Measurements from ENCODE around the gene FSIP1. TPM values are rescaled to one million over a fixed set of nuclear protein-coding genes. Genes with fewer than 3 reads are reported as not detected.

Gene FSIP1
- total RNA-seq, 1 donor from 2014 or later = 2.9 TPM

- Mint-ChIP-seq H3K9me3 (no peaks in the 10 kb centered on the region), H3K4me3 (no peak overlapping the region), H3K4me1 (ENCODE audit: unreplicated experiment) (peaks cover 15% of the 10 kb centered on the region), H3K27me3 (no peaks in the 10 kb centered on the region), H3K36me3 (no peaks in the 10 kb centered on the region), H3K27ac (no peak overlapping the region)
- DNase-seq (ENCODE audit: extremely low spot score, unreplicated experiment) = no peak
- TF ChIP-seq, protein P1, sequence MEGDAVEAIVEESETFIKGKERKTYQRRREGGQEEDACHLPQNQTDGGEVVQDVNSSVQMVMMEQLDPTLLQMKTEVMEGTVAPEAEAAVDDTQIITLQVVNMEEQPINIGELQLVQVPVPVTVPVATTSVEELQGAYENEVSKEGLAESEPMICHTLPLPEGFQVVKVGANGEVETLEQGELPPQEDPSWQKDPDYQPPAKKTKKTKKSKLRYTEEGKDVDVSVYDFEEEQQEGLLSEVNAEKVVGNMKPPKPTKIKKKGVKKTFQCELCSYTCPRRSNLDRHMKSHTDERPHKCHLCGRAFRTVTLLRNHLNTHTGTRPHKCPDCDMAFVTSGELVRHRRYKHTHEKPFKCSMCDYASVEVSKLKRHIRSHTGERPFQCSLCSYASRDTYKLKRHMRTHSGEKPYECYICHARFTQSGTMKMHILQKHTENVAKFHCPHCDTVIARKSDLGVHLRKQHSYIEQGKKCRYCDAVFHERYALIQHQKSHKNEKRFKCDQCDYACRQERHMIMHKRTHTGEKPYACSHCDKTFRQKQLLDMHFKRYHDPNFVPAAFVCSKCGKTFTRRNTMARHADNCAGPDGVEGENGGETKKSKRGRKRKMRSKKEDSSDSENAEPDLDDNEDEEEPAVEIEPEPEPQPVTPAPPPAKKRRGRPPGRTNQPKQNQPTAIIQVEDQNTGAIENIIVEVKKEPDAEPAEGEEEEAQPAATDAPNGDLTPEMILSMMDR (conservative IDR thresholded peaks at IDR 0.05) = no peak
Measured at GRCh38 chr15:39735120-39735717, 47.4 kb downstream of the FSIP1 start.

DNA sequence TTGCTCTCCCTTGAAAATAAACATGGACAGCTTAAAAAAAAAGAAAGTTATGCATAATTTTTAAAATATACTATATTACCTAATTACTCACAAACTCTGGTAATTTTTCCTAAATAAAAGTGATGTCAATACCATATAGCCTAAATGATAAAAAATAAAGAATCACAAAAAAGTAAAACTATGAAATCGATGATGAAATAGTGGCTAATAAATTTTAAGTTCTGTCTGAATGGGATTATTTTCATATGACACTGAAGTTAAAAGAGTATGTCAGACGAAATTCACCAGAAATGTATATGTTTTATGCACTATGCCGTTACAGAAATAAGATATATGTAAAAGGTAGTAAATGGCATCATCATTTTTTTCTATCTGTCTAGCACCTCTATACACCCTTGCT lies 51.4 kb downstream of the FSIP1 start:
- Mint-ChIP-seq H3K36me3 (no peaks in the 10 kb centered on the region), H3K4me3 (no peak overlapping the region), H3K4me1 (ENCODE audit: unreplicated experiment) (peaks cover 7% of the 10 kb centered on the region), H3K27ac (no peak overlapping the region), H3K9me3 (no peaks in the 10 kb centered on the region), H3K27me3 (no peaks in the 10 kb centered on the region)
- TF ChIP-seq, protein P1 (conservative IDR thresholded peaks at IDR 0.05) = no peak
- DNase-seq (ENCODE audit: extremely low spot score, unreplicated experiment) = no peak

DNA sequence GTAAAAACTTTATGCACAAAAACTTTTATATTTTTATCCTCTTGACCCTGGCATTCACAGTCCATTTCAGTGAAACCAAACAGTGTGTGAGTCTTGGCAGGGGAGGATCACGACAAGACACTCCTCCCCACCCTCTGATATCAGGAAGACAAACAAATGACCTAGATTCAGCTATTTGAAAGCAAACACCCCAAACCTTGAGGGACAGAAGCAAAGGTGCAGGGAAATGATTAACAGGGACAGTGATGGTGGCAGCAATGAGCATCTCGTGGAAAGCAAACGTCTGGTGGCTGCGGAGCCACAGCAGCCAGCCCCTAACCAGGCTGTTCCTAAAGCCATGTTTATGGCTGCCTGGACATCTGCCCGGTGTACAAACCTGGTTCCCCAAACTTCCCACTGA lies 52.1 kb downstream of the FSIP1 start:
- H3K9me3 Mint-ChIP-seq = no peaks in the 10 kb centered on the region
- no peak overlapping the region for H3K27ac Mint-ChIP-seq
- DNase-seq (ENCODE audit: extremely low spot score, unreplicated experiment) = no peak
- no peaks in the 10 kb centered on the region for H3K27me3 Mint-ChIP-seq
- H3K4me3 Mint-ChIP-seq = no peak overlapping the region
- no peaks in the 10 kb centered on the region for H3K36me3 Mint-ChIP-seq
- TF ChIP-seq, protein P1 (conservative IDR thresholded peaks at IDR 0.05) = no peak
- H3K4me1 Mint-ChIP-seq (ENCODE audit: unreplicated experiment) = peaks cover 4% of the 10 kb centered on the region

- TF ChIP-seq, protein P1 (conservative IDR thresholded peaks at IDR 0.05) = no peak
- Mint-ChIP-seq H3K4me3 (no peak overlapping the region), H3K9me3 (no peaks in the 10 kb centered on the region), H3K27me3 (no peaks in the 10 kb centered on the region), H3K4me1 (ENCODE audit: unreplicated experiment) (peaks cover 4% of the 10 kb centered on the region), H3K27ac (no peak overlapping the region), H3K36me3 (no peaks in the 10 kb centered on the region)
- DNase-seq (ENCODE audit: extremely low spot score, unreplicated experiment) = no peak
Measured at GRCh38 chr15:39729500-39729899, 53.1 kb downstream of the FSIP1 start.

DNA sequence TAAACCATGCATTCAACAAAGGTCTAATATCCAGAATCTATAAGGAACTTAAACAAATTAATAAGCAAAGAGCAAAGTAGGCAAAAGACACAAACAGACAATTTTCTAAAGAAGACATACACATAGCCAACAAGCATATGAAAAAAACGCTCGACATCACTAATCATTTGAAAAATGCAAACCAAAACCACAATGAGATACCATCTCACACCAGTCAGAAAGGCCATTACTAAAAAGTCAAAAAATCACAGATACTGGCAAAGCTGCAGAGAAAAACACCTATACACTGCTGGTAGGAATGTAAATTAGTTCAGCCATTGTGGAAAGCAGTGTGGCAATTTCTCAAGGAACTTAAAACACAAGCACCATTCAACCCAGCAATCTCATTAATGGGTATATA lies 53.8 kb downstream of the FSIP1 start:
- H3K4me1 Mint-ChIP-seq (ENCODE audit: unreplicated experiment) = peaks cover 4% of the 10 kb centered on the region
- no peak overlapping the region for H3K4me3 Mint-ChIP-seq
- H3K36me3 Mint-ChIP-seq = no peaks in the 10 kb centered on the region
- no peak for DNase-seq (ENCODE audit: extremely low spot score, unreplicated experiment)
- H3K9me3 Mint-ChIP-seq = no peaks in the 10 kb centered on the region
- no peak overlapping the region for H3K27ac Mint-ChIP-seq
- no peaks in the 10 kb centered on the region for H3K27me3 Mint-ChIP-seq
- TF ChIP-seq, protein P1 (conservative IDR thresholded peaks at IDR 0.05) = no peak

DNA sequence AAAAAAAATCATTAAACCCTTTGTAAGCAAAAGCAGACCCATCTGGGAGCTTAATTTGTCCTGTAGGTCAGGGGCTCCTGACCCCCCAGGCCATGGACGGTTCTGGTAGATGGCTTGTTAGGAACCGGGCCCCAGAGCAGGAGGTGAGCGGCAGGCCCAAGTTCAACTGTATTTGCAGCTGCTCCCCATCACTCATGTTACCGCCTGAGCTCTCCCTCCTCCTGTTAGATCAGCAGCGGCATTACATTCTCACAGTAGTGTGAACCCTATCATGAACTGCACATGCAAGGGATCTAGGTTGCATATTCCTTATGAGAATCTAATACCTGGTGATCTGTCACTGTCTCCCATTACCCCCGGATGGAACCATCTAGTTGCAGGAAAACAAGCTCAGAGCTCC lies 60.7 kb downstream of the FSIP1 start:
- Mint-ChIP-seq H3K9me3 (no peaks in the 10 kb centered on the region), H3K4me1 (ENCODE audit: unreplicated experiment) (peaks cover 34% of the 10 kb centered on the region), H3K27me3 (no peaks in the 10 kb centered on the region), H3K36me3 (no peaks in the 10 kb centered on the region), H3K27ac (no peak overlapping the region), H3K4me3 (no peak overlapping the region)
- TF ChIP-seq, protein P1 (conservative IDR thresholded peaks at IDR 0.05) = no peak
- DNase-seq (ENCODE audit: extremely low spot score, unreplicated experiment) = no peak
